Liver (tissue), 3 donors: ENCODE data around the gene CMIP.

Experiments
- EGR1 ChIP-seq, 2 donors: IDR thresholded peaks; 2 replicates each; pipeline ENCODE4 v1.6.1; 2016 to 2018; ENCODE audit warnings: antibody characterized with exemption in 2 of 2, low read depth in 2 of 2
- GABPA ChIP-seq, 2 donors: IDR thresholded peaks in 1 of 2; conservative IDR thresholded peaks in 1 of 2; 2 replicates each; pipeline ENCODE4 v1.6.1; 2016; ENCODE audit warnings: antibody characterized with exemption in 2 of 2, mild to moderate bottlenecking in 1 of 2, moderate library complexity in 1 of 2
- RAD21 ChIP-seq, 2 donors: IDR thresholded peaks; 2 replicates each; pipeline ENCODE4 v1.6.1; 2016; ENCODE audit warnings: antibody characterized with exemption in 2 of 2, mild to moderate bottlenecking in 2 of 2
- TF ChIP-seq, protein P1 (sequence below): fragments of 150-350 bp; IDR thresholded peaks from 2 replicates; pipeline ENCODE4 v1.5.1; 2017; ENCODE audit warnings: improper control_type of control experiment, low read depth, low read length; ENCODE audit not compliant: missing input control
- donor health status: healthy.
- donor health status: healthy.

DNA sequence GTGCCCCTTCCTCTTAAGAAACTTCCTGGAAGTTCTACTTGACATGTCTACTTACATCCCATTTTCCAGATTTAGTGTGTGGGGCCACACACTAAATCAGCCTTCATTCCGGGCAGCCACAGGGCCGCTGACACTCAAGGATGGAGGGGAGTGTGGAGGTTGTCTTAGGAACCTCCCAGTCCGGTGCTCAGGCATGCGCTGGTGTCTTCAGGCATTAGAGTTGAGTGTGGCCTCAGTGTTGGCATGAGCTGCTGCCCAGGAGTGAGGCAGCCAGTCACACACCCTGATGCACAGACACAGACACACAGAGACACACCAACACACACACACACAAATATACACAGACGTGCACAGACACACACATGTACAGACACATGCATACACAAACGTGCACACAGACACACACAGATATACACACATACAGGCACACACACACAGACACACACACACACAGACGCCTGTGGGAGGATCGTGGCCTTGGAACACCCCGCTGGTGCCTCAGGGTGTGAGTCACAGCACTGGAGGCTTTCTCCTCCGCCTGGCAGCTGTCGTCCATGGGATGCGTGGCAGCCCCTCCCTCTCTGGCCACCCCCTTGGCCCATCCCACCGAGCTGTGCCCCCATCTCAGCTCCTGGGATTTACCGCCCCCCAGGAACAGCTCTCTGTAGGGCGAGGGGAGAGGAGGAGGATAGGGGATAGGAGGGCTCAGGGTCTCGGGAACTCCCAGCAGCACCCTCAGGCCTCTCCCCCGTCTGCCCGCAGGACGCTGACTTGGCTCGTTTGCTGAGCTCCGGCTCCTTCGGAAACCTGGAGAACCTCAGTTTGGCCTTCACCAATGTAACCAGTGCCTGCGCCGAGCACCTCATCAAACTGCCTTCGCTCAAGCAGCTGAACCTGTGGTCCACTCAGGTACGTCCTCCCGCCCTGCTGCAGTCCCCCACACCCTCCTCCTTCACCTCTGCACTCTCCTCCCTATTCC, 258.9 kb downstream of the CMIP start:
- no peak for TF ChIP-seq RAD21 (IDR thresholded peaks at IDR 0.05)
- TF ChIP-seq, protein P1, sequence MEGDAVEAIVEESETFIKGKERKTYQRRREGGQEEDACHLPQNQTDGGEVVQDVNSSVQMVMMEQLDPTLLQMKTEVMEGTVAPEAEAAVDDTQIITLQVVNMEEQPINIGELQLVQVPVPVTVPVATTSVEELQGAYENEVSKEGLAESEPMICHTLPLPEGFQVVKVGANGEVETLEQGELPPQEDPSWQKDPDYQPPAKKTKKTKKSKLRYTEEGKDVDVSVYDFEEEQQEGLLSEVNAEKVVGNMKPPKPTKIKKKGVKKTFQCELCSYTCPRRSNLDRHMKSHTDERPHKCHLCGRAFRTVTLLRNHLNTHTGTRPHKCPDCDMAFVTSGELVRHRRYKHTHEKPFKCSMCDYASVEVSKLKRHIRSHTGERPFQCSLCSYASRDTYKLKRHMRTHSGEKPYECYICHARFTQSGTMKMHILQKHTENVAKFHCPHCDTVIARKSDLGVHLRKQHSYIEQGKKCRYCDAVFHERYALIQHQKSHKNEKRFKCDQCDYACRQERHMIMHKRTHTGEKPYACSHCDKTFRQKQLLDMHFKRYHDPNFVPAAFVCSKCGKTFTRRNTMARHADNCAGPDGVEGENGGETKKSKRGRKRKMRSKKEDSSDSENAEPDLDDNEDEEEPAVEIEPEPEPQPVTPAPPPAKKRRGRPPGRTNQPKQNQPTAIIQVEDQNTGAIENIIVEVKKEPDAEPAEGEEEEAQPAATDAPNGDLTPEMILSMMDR: no peak
- TF ChIP-seq EGR1 (IDR thresholded peaks at IDR 0.05; ENCODE audit: low read depth in 2 of 2): no peak
- TF ChIP-seq GABPA (IDR thresholded peaks at IDR 0.05 in 1 of 2, conservative IDR thresholded peaks at IDR 0.05 in 1 of 2): no peak
